GM20431 (cell line): ENCODE results near the gene ZNF423.

Source experiments
- in situ Hi-C: fragments of 300-500 bp; cut with MseI, MboI; formaldehyde crosslinking; loops from one replicate; pipeline ENCODE4 v1.15.0; 2020; ENCODE audit warnings: low sequenced_read_pairs; ENCODE audit not compliant: unreplicated experiment

Gene ZNF423

GRCh38 chr16:49704586-49705155 is 151.2 kb downstream of the ZNF423 start:
- in situ Hi-C loops: no loop called here

GRCh38 chr16:49703483-49703882 is 152.4 kb downstream of the ZNF423 start:
- in situ Hi-C loops: no loop called here

- in situ Hi-C loops: no loop called here
Measured at GRCh38 chr16:49701789-49702494, 154.0 kb downstream of the ZNF423 start.

GRCh38 chr16:49701065-49701685 is 154.7 kb downstream of the ZNF423 start:
- in situ Hi-C loops: no loop called here

GRCh38 chr16:49700251-49701064 is 155.5 kb downstream of the ZNF423 start:
- in situ Hi-C loops: no loop called here

- in situ Hi-C loops: no loop called here
Measured at GRCh38 chr16:49699841-49700175, 156.1 kb downstream of the ZNF423 start.

GRCh38 chr16:49698931-49699840 is 156.7 kb downstream of the ZNF423 start:
- in situ Hi-C loops: no loop called here

- in situ Hi-C loops: no loop called here
Measured at GRCh38 chr16:49698453-49698815, 157.5 kb downstream of the ZNF423 start.

- in situ Hi-C loops: no loop called here
Measured at GRCh38 chr16:49697631-49698452, 158.1 kb downstream of the ZNF423 start.

- in situ Hi-C loops: no loop called here
Measured at GRCh38 chr16:49696414-49697101, 159.4 kb downstream of the ZNF423 start.

- in situ Hi-C loops: no loop called here
Measured at GRCh38 chr16:49695782-49696413, 160.0 kb downstream of the ZNF423 start.

GRCh38 chr16:49693445-49693844 is 162.5 kb downstream of the ZNF423 start:
- in situ Hi-C loops: no loop called here

- in situ Hi-C loops: no loop called here
Measured at GRCh38 chr16:49690778-49691177, 165.1 kb downstream of the ZNF423 start.

- in situ Hi-C loops: no loop called here
Measured at GRCh38 chr16:49688036-49688697, 167.7 kb downstream of the ZNF423 start.

- in situ Hi-C loops: no loop called here
Measured at GRCh38 chr16:49687476-49688002, 168.4 kb downstream of the ZNF423 start.

GRCh38 chr16:49684696-49685095 is 171.2 kb downstream of the ZNF423 start:
- in situ Hi-C loops: no loop called here

- in situ Hi-C loops: no loop called here
Measured at GRCh38 chr16:49682577-49683165, 173.2 kb downstream of the ZNF423 start.
